Small intestine (tissue), 7 donors: ENCODE results near the gene SPOCD1. TPM values are rescaled to one million over a fixed set of nuclear protein-coding genes. Genes with fewer than 3 reads are reported as not detected.

Experiments used
- DNase-seq, 2 donors: peaks; one replicate each; pipeline versions ENCODE4 v3.0.0 to v3.0.0-alpha.2; 2013
- FAIRE-seq: peaks from 2 replicates; lab custom pipeline; 2012; peaks lifted over from hg19 to GRCh38; lab: Jason Lieb, UNC
- H3K27ac ChIP-seq, 3 donors: one replicate each; pipeline ENCODE4 v1.5.1; 2013; ENCODE audit warnings: low read length in 2 of 3, mild to moderate bottlenecking in 2 of 3, control low read depth in 1 of 3, inconsistent platforms in 1 of 3, low read depth in 1 of 3, moderate library complexity in 1 of 3
- H3K27me3 ChIP-seq, 3 donors: one replicate each; pipeline ENCODE4 v1.6.1; 2013; ENCODE audit warnings: low read length in 3 of 3, inconsistent platforms in 1 of 3; ENCODE audit not compliant: control insufficient read depth in 3 of 3, insufficient read depth in 3 of 3
- H3K36me3 ChIP-seq, 3 donors: one replicate each; pipeline ENCODE4 v1.6.1; 2013; ENCODE audit warnings: low read length in 3 of 3, inconsistent platforms in 1 of 3, low read depth in 1 of 3, mild to moderate bottlenecking in 1 of 3, moderate library complexity in 1 of 3; ENCODE audit not compliant: control insufficient read depth in 3 of 3, insufficient read depth in 2 of 3
- H3K4me1 ChIP-seq, 3 donors: one replicate each; pipeline ENCODE4 v1.6.1; 2013; ENCODE audit warnings: low read length in 2 of 3, inconsistent platforms in 1 of 3, low read depth in 1 of 3, mild to moderate bottlenecking in 1 of 3, moderate library complexity in 1 of 3; ENCODE audit not compliant: control insufficient read depth in 3 of 3, insufficient read depth in 2 of 3
- H3K4me3 ChIP-seq, 3 donors: one replicate each; pipeline ENCODE4 v1.5.1; 2013; ENCODE audit warnings: low read length in 3 of 3, control low read depth in 1 of 3, inconsistent platforms in 1 of 3, low read depth in 1 of 3, mild to moderate bottlenecking in 1 of 3, moderate library complexity in 1 of 3
- H3K9me3 ChIP-seq, 2 donors: one replicate each; pipeline ENCODE4 v1.6.1; 2013; ENCODE audit warnings: low read depth in 1 of 2, low read length in 1 of 2; ENCODE audit not compliant: control insufficient read depth in 2 of 2, insufficient read depth in 1 of 2
- WGBS, 3 donors: extraction: QIAGEN DNeasy Blood & Tissue Kit; methylation state at CpG; one replicate each; pipeline ENCODE4 v1.1.7; 2013; 5-methylcytosine and 5-hydroxymethylcytosine counted together
- polyA plus RNA-seq, 4 donors: library from polyadenylated mRNA; stranded (reverse) in 3 of 4; unstranded in 1 of 4; fragments of 200-250 nt in 3 of 4; fragments of 120-200 nt in 1 of 4; gene quantifications; one replicate each; pipeline versions ENCODE4 v1.2.1 to v1.2.3, GENCODE V29; 2013
- donor health status: healthy with polysubstance abuse.
- donor health status: control.
- donor health status: control.
- donor health status: Bipolar disorder and iron deficiency.
- donor health status: healthy.

The SPOCD1 gene
- polyA plus RNA-seq, 4 donors: 0.81 to 2.0 (median 1.1) TPM; not detected in 1

- H3K27ac ChIP-seq: peak overlapping the region in 1 of 3 donors; percentile 38
- H3K4me1 ChIP-seq: peaks cover 0 to 88% (median 9%) of the 10 kb centered on the region in 3 donors
- no peaks in the 10 kb centered on the region for H3K27me3 ChIP-seq
- 77 to 84% (median 79%) methylated on average over 1 of the region's 1 CpG for WGBS, 3 donors
- no peaks in the 10 kb centered on the region for H3K9me3 ChIP-seq
- FAIRE-seq (no peak), DNase-seq (no peak)
- H3K36me3 ChIP-seq: peaks cover 0 to 18% (median 0%) of the 10 kb centered on the region in 3 donors
- H3K4me3 ChIP-seq: no peak overlapping the region
Measured at GRCh38 chr1:31747304-31747703, 68.5 kb downstream of the SPOCD1 start.

- H3K27ac ChIP-seq: peak overlapping the region in 1 of 3 donors; percentile 70
- no peaks in the 10 kb centered on the region for H3K9me3 ChIP-seq
- peaks cover 0 to 24% (median 0%) of the 10 kb centered on the region in 3 donors for H3K36me3 ChIP-seq
- WGBS, 3 donors: 64 to 79% (median 77%) methylated on average over 7 of the region's 7 CpGs
- H3K4me3 ChIP-seq: no peak overlapping the region
- no peaks in the 10 kb centered on the region for H3K27me3 ChIP-seq
- DNase-seq (no peak), FAIRE-seq (no peak)
- H3K4me1 ChIP-seq: peaks cover 0 to 82% (median 9%) of the 10 kb centered on the region in 3 donors
Measured at GRCh38 chr1:31746687-31747086, 69.1 kb downstream of the SPOCD1 start.

DNA sequence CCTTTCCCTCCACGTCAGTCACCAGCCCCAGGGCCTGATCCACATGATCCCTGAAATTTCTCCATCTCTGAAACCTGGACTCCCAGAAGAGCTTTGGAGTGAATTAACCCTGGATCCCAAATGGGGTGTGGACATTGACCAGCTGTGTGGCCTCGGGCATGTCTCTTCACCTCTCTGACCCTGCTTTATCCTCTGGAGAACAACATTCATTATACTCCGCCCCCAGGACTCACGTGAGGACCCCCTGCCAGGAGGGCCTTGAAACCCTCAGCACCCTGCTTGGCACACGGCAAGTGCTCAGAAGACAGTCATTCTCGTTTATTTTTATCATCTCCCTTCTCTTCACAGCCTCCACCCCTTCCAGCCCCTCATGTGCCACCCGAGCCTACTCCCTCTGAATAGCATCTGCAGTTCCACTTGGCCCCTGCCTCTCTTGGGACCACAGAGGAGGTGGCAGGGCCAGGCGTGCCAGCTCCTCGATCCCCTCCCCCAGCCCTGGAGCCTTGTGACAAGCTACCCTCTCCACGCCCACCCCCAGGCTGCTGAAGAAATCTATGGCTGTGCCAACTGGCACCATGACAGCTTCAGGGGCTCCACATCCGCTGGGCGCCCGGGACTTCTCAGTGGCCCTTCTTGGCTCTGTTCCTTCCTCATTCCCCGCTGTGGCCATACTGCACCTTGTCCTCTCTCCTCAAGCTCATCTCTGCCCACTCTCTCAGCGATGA, 69.7 kb downstream of the SPOCD1 start:
- peaks cover 0 to 77% (median 9%) of the 10 kb centered on the region in 3 donors for H3K4me1 ChIP-seq
- FAIRE-seq (no peak), DNase-seq (no peak)
- H3K9me3 ChIP-seq: no peaks in the 10 kb centered on the region
- H3K36me3 ChIP-seq: peaks cover 0 to 30% (median 0%) of the 10 kb centered on the region in 3 donors
- WGBS, 3 donors: 47 to 64% (median 57%) methylated on average over 15 of the region's 15 CpGs
- H3K4me3 ChIP-seq: no peak overlapping the region
- peak overlapping the region in 2 of 3 donors; percentile 70 to 83 for H3K27ac ChIP-seq
- H3K27me3 ChIP-seq: no peaks in the 10 kb centered on the region

DNA sequence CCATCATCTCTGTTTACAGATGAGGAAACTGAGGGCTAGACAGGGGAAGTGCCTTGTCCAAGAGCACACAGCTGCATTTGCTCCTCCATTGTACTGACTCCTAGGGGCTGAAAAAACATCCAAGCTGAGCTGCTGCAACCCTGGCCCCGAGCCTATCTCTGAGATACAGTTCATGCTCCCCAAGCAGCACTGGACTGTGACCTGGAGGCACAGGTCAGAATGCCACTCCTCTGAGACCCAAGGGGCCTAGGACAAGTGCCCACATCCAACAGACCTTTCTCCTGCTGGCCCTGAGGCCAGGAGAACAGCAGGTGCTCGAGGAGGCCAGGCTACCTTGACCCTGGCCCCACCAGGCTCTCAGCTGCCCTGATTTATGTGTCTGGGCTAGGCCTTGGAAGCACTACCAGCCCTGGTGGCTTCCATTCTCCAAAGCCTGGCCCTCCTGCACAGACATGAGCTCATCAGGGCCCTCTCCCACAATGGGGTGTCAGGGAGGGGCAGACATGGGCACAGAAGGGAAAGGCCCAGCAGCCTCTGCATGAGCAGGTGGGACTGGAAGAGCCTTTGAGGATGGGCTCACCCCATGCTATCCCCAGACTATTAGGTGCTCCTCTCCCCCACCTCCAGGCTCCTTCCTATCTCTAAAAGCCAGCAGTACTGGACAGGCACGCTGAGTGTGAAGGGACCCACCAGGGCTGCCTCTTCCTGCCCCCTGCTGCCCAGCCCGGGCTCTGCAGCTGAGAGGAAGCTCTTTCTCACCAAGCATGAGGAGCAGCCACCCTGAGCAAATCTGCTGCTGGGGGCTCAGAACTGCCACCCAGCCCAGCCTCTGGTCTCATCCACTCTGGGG, 70.5 kb downstream of the SPOCD1 start:
- peaks cover 0 to 71% (median 9%) of the 10 kb centered on the region in 3 donors for H3K4me1 ChIP-seq
- FAIRE-seq (no peak), DNase-seq (peak; percentile 84 to 89)
- no peak overlapping the region for H3K4me3 ChIP-seq
- no peaks in the 10 kb centered on the region for H3K27me3 ChIP-seq
- H3K9me3 ChIP-seq: no peaks in the 10 kb centered on the region
- peak overlapping the region; percentile 65 to 83 (median 70) for H3K27ac ChIP-seq
- WGBS, 3 donors: 11 to 34% (median 23%) methylated on average over 4 of the region's 4 CpGs
- peaks cover 0 to 34% (median 0%) of the 10 kb centered on the region in 3 donors for H3K36me3 ChIP-seq

DNA sequence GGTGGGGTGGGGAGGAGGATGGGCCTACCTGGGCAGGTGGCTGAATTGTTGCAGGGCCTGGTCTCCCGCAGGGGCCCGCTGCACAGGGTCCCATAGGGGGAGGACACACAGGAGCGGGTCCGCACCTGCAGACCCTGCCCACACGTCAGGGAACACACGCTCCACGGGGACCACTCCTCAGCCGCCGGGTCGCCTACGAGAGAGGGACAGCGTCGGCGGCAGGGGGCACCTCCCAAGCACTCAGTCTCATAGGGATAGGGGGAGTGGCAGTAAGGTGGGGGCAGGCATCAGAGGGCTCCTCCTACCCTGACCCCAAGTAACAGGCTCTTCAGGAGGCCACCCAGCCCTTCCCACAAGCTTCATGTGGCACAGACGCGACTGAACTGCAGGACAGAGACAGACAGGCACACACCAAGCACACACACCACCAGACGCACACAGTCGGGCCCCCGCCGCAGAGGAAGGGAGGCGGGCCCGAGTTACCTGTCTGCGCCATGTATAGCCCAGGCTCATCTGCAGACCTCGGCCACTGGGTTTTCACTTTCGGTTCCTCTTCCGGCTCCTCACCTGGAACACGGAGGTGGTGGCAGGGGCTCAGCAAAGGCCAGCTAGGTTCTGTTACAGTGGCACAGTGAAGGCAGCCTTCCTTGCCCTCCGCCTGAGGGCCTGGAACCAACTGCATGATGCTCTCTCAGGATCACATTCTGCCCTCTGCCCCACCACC, 71.5 kb downstream of the SPOCD1 start:
- DNase-seq (peak in 1 of 2 donors; percentile 77), FAIRE-seq (no peak)
- 24 to 71% (median 49%) methylated on average over 23 to 28 of the region's 28 CpGs for WGBS, 3 donors
- Histone ChIP-seq H3K27ac (peak overlapping the region; percentile 65 to 77 (median 70)), H3K36me3 (peaks cover 0 to 42% (median 0%) of the 10 kb centered on the region in 3 donors), H3K4me3 (peak overlapping the region in 1 of 3 donors; percentile 29), H3K9me3 (no peaks in the 10 kb centered on the region), H3K4me1 (peaks cover 0 to 73% (median 9%) of the 10 kb centered on the region in 3 donors), H3K27me3 (no peaks in the 10 kb centered on the region)

DNA sequence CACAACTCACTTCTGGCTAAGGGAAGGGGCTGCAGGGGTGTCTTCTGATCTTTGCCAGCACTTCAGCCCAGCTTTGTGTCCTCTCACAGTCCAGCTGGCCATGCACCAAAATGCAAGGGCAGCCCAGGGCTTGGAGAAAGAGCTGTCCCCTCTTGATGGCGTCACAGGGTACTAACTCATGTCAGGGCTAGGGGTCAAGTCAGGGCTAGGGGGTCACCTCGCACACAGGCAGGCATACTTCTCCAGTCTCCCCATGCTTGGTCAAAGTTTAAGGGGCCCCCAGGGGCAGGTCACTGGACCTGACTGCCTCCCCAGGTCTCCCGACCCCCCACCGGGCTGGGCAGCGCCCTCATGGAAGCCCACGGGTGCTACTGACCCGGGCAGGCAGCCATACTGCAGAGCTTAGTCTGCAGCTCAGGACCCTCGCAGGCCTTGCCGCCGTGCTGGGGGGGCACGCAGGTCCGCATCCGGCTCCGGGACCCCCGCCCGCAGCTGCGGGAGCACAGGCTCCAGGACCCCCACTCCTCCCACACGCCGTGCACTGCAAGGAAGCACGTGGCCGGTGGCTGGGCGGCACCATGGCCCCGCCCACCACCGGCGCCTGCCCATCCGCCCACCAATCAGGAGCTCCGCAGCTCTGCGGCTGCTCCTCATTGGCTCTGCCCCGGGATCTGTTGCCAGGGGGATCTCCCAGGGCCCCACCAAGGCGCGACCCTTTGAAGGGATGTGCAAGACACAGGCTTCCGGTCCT, 73.2 kb downstream of the SPOCD1 start:
- DNase-seq: no peak
- no peak for FAIRE-seq
- peaks cover 0 to 61% (median 9%) of the 10 kb centered on the region in 3 donors for H3K4me1 ChIP-seq
- H3K9me3 ChIP-seq: no peaks in the 10 kb centered on the region
- H3K4me3 ChIP-seq: no peak overlapping the region
- no peak overlapping the region for H3K27ac ChIP-seq
- 83 to 94% (median 89%) methylated on average over 20 to 32 of the region's 32 CpGs for WGBS, 3 donors
- peaks cover 0 to 53% (median 0%) of the 10 kb centered on the region in 3 donors for H3K36me3 ChIP-seq
- no peaks in the 10 kb centered on the region for H3K27me3 ChIP-seq
